Activated CD4-positive, alpha-beta T cell treated with anti-CD3 and anti-CD28 coated beads, Interleukin-2, amount 50 U/mL, for 24 hours (primary cell): ENCODE data around the gene UTP20.

Experiments used
- DNase-seq, 2 donors: peaks; one replicate each; pipeline ENCODE4 v3.0.0-alpha.2; 2020; ENCODE audit warnings: low read depth in 1 of 2, low spot score in 1 of 2

Gene UTP20

DNA sequence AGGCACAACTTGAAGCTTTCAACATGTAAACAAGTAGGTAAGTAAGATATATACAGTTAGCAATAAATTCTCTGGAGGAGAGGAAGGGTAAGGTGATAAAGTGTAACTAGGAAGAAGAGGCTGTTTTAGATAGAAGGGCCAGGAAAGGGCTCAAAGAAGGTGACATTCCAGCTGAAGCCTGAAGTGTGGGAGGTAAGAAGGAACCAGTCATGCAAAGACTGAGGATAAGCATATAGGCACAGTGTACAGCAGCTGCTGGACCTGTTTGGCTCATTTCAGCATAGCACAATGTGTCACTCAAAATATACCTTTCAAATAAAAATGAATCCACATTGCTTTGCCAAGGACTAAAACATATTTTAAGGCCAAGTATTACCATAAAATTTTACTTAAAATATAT lies 156.2 kb downstream of the UTP20 start:
- DNase-seq, result no peak
